SJSA1 (cell line): ENCODE measurements around the gene NANOG. TPM values are rescaled to one million over a fixed set of nuclear protein-coding genes. Genes with fewer than 3 reads are reported as not detected.
"Not testable (repeated sequence)": the region's sequence is repeated elsewhere in the genome, so short reads cannot be mapped to it uniquely, and the experiment has no call there.

Source experiments
- DNase-seq, 2 experiments: peaks; one replicate each; pipeline ENCODE4 v3.0.0-alpha.2; 2015 to 2020; ENCODE audit warnings: low spot score in 2 of 2, low read depth in 1 of 2
- H3K27ac ChIP-seq: fragments of 250-450 bp; sonication (Bioruptor Pico); 2 replicates; pipeline ENCODE4 v1.5.1; 2020; ENCODE audit warnings: mild to moderate bottlenecking, moderate library complexity
- H3K27me3 ChIP-seq: fragments of 250-450 bp; sonication (Bioruptor Pico); replicated peaks from 2 replicates; pipeline ENCODE4 v1.5.1; 2020; ENCODE audit warnings: mild to moderate bottlenecking, moderate library complexity
- H3K36me3 ChIP-seq: fragments of 250-450 bp; sonication (Bioruptor Pico); 2 replicates; pipeline ENCODE4 v1.5.1; 2020; ENCODE audit warnings: mild to moderate bottlenecking
- H3K4me1 ChIP-seq: fragments of 250-450 bp; sonication (Bioruptor Pico); replicated peaks from 2 replicates; pipeline ENCODE4 v1.6.1; 2021; ENCODE audit warnings: mild to moderate bottlenecking
- H3K4me3 ChIP-seq: fragments of 250-450 bp; sonication (Bioruptor Pico); 2 replicates; pipeline ENCODE4 v1.5.1; 2020; ENCODE audit warnings: mild to moderate bottlenecking
- H3K9me3 ChIP-seq: fragments of 250-450 bp; sonication (Bioruptor Pico); replicated peaks from 2 replicates; pipeline ENCODE4 v1.5.1; 2020; ENCODE audit warnings: mild to moderate bottlenecking
- total RNA-seq: library from RNA; depleted of rRNA; stranded (reverse); fragments of >200 nt; shearing (Covaris generic); gene quantifications from 2 replicates; pipeline ENCODE4 v1.2.3, GENCODE V29; 2014

The NANOG gene
- total RNA-seq, 1 experiment from 2014 or later, result not detected

DNA sequence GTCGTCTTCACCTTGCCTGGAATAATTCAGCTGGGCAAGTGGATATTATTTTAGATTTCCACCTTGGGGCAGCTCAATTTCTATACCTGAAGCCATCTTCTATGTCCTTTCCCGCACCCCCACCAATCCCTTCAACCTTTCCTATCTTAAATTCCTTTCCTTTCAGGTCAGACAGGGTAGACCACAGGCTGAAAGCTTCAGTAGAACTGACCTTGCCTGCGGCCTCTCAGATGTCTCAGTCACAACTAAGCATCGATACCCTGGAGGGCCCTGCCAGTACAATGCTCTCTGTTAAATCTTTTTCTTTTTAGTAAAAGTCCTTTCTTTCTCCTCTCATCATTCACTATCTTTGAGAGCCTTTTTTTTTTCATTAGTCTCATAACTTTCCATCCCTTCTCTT is 44.6 kb downstream of the NANOG start:
- H3K4me3 ChIP-seq, result no peak overlapping the region
- H3K36me3 ChIP-seq, result no peaks in the 10 kb centered on the region
- DNase-seq, result no peak
- no peaks in the 10 kb centered on the region for H3K27me3 ChIP-seq
- no peaks in the 10 kb centered on the region for H3K4me1 ChIP-seq
- H3K9me3 ChIP-seq, result no peaks in the 10 kb centered on the region
- H3K27ac ChIP-seq, result no peak overlapping the region

DNA sequence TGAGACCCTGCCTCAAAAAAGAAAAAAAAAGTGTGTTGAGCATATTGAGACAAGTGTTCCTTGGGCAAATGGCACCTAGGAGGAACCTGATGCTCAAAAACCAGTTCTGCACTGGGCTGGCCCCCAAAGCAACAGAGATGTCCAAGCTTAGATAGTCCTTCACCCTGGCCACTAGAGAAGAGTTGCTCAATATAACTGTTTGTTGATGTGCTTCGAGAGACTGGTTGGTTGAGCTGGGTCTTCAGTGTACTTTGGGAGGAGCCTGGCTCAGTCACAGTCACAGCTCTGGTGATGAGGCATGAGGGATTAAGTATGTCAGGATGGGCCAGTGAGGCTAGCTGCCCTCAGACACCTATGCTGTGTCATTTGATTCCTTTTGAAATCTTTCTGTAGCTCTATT is 45.5 kb downstream of the NANOG start:
- Histone ChIP-seq H3K27me3 (no peaks in the 10 kb centered on the region), H3K4me3 (no peak overlapping the region), H3K27ac (no peak overlapping the region), H3K9me3 (no peaks in the 10 kb centered on the region), H3K4me1 (no peaks in the 10 kb centered on the region), H3K36me3 (no peaks in the 10 kb centered on the region)
- DNase-seq, result no peak

DNA sequence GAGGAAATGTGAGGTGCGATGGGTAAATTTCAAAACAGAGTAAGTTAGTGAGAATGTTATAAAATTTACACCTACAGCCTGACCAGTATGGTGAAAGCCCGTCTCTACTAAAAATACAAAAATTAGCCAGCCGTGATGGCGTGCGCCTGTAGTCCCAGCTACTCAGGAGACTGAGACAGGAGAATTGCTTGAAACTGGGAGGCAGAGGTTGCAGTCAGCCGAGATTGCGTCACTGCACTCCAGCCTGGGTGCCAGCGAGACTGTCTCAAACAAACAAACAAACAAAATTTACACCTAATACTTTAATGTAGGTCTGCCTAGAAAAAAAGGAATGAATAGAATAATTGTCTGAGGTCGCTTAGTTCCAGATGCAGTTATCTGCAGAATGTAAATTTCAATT is 45.9 kb downstream of the NANOG start:
- Histone ChIP-seq H3K9me3 (no peaks in the 10 kb centered on the region), H3K4me1 (no peaks in the 10 kb centered on the region), H3K36me3 (no peaks in the 10 kb centered on the region), H3K27ac (no peak overlapping the region), H3K27me3 (no peaks in the 10 kb centered on the region), H3K4me3 (no peak overlapping the region)
- DNase-seq, result no peak

DNA sequence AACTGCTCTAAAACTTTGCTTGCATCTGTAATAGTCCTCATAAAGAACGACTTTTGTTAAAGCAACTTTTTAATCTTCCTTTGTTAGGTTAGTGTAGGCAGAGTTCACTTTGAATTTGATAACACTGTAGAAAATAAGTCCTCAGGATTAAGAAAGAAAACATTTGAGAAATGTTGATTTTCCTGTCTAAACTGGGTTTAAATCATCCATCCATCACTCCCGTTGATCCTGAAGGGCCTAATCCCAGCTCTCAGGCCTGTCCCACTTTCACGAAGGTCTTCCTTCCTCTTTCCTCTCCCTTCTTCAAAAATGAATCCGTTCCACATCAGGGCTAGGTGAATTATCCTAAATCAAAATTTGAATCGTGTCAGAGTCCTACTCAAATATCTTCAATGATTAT is 46.6 kb downstream of the NANOG start:
- Histone ChIP-seq H3K36me3 (no peaks in the 10 kb centered on the region), H3K9me3 (no peaks in the 10 kb centered on the region), H3K27me3 (no peaks in the 10 kb centered on the region), H3K4me3 (no peak overlapping the region), H3K4me1 (no peaks in the 10 kb centered on the region), H3K27ac (no peak overlapping the region)
- DNase-seq, result no peak

DNA sequence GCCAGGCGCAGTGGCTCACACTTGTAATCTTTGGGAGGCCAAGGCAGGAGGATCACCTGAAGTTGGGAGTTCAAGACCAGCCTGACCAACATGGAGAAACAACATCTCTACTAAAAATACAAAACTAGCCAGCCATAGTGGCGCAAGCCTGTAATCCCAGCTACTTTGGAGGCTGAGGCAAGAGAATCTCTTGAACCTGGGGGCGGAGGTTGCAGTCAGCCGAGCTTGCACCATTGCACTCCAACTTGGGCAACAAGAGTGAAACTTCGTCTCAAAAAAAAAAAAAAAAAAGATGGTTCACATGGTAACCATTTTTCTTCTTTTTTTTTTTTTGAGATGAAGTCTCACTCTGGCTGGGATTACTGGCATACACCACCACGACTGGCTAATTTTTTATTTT is 48.2 kb downstream of the NANOG start:
- no peak overlapping the region for H3K4me3 ChIP-seq
- H3K27ac ChIP-seq, result no peak overlapping the region
- H3K27me3 ChIP-seq, result no peaks in the 10 kb centered on the region
- DNase-seq, result no peak
- no peaks in the 10 kb centered on the region for H3K36me3 ChIP-seq
- no peaks in the 10 kb centered on the region for H3K9me3 ChIP-seq
- no peaks in the 10 kb centered on the region for H3K4me1 ChIP-seq

DNA sequence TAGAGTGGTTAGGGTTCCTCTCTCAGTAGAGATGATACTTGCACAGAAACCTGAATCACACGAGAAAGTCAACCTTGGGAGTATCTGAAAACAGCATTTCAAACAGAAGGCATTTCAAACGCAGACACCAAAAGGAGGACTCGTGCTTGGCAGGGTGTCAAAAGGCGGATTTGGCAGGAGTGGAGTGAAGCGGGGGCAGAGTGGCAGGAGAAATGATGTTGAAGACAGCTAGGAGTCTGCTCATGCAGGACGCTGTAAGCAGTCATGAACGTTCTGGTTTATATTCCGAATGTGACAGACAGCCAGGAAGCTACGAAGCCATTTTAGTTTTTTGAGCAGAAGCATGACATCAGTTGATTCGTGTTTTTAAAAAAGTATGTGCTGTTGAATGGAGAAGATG is 50.0 kb downstream of the NANOG start:
- DNase-seq, H3K9me3 ChIP-seq, H3K36me3 ChIP-seq, H3K27ac ChIP-seq, H3K4me3 ChIP-seq, H3K4me1 ChIP-seq, H3K27me3 ChIP-seq: not testable (repeated sequence)

DNA sequence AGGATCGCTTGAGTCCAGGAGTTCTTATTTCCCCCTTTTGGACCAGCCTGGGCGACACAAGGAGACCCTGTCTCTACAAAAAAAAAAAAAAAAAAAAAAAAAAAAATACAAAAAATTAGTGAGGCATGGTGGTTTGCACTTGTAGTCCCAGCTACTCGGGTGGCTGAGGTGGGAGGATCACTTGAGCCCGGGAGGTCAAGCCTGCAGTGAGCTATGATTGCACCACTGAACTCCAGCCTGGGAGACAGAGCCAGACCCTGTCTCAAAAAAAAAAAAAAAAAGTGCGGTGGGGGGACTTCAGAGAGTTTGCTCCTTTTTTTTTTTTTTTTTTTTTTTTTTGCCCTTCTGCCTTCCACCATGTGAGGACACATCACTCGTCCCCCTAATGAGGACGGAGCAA is 50.6 kb downstream of the NANOG start:
- H3K9me3 ChIP-seq, H3K4me3 ChIP-seq, H3K36me3 ChIP-seq, H3K4me1 ChIP-seq, H3K27me3 ChIP-seq, DNase-seq, H3K27ac ChIP-seq: not testable (repeated sequence)

DNA sequence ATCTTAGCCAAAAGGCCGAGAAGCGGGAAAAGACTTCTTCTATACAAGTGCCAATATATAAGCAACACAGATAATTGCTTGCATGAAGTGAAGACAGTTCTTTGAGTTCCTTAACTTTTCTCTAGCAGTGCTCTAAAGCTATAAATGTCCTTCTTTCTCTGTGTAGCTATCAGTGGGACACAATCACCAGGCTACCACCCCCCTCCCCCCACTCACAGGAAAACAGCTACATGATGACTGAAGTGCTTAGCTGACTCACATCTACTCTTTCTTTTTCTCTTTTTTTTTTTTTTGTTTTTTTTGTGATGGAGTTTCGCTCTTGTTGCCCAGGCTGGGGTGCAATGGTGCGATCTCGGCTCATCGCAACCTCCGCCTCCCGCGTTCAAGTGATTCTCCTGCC is 53.2 kb downstream of the NANOG start:
- not testable (repeated sequence) for H3K4me1 ChIP-seq, H3K9me3 ChIP-seq, DNase-seq, H3K4me3 ChIP-seq, H3K27me3 ChIP-seq, H3K36me3 ChIP-seq, H3K27ac ChIP-seq

DNA sequence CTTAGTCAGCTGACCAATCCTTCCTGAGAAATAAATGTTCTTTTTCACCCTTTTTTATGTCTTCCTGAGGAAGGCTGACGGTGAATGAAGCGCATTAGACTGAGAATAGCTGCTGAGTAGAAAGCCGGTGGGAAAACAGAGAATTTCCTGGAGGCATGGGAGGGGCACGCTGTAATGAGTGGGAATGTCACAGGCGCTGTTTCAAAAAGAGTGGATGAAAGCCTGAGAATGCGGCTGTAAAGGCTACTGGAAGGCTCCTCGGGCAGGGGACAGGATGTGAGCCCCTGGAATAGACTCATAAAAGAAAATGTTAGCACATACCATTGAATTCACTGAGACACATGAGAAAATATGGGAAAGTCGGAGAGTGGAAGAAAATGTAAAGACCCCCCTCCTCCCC is 53.9 kb downstream of the NANOG start:
- H3K27me3 ChIP-seq, H3K4me1 ChIP-seq, DNase-seq, H3K27ac ChIP-seq, H3K9me3 ChIP-seq, H3K36me3 ChIP-seq, H3K4me3 ChIP-seq: not testable (repeated sequence)

DNA sequence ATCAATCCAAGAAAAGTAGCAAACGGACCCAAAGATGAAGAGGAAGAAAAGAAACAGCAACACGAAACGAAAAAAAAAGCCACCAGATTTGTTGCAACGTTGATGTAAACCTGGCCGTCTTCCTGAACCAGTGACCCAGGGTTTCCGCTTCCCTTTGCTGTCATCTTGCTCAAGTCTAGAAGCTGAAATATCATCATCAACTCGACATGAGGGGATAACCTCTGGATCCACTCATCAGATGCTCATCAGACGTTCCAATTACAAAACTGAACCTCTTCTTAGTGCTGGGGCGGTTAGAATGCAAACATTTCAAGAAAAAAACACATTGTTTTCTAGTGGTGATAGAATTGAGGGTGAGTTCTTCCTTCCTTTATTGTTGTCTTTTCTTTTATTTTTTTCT is 54.4 kb downstream of the NANOG start:
- H3K36me3 ChIP-seq, H3K27me3 ChIP-seq, H3K9me3 ChIP-seq, H3K4me1 ChIP-seq, H3K27ac ChIP-seq, H3K4me3 ChIP-seq, DNase-seq: not testable (repeated sequence)

DNA sequence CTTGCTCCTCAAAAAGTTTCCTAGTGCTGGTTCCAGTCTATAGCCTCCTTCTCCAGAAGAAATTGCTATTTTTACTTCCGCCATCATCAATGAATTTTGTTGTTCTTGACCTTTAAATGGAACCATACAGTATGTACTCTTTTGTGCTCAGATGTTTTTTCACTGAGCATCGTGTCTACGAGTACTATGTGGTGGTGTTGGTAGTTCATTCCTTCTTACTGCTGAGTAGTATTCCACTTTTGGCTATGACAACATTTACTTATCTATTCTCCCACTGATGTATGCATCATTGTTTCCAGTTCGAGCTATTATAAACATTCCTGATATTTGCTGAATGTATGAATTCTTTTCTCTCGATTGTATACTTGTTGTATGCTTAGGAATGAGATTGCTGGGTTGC is 54.9 kb downstream of the NANOG start:
- Histone ChIP-seq H3K4me3 (no peak overlapping the region), H3K4me1 (no peaks in the 10 kb centered on the region), H3K9me3 (no peaks in the 10 kb centered on the region), H3K27ac (no peak overlapping the region), H3K27me3 (no peaks in the 10 kb centered on the region), H3K36me3 (no peaks in the 10 kb centered on the region)
- DNase-seq, result no peak

DNA sequence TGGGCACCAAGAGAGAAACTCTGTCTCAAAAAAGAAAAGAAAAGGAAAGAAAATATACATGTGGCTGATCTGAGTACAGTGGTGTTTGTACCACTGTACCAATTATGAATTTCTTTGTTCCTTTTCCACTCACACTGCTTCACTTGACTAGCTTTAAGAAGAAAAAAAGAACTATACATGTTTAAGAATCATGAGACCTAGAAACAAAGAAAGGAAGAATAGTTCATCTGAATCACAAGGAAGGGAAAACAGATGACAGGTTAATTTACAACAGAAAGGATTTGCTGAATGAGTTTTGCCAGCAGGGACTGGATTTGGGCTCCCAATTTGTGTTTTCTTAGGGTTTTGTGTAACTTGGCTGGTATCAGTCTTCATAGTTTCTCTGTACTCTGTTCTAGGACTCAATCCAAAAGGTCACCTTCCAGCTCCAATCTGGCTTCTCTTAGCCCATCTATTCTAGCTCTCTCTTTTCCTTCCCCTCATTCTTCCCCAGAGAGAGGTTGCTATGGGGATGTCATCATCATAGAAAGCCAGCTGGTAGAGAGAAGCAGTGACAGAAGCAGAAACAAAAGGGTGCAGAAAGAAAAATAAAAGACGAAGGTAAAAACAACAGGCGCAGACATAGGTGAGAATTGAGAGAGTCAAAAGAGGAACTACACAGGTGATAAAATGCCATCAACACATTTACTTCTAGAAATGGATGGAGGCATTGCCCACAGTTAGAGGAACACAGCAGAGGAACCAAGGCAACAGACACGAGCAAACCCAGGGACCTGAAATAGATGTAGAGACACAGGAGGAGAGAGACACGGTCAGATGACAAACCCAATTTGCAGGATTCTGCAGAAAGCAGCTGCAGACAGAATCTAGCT is 58.3 kb downstream of the NANOG start:
- not testable (repeated sequence) for H3K4me3 ChIP-seq, H3K27ac ChIP-seq, H3K36me3 ChIP-seq, H3K9me3 ChIP-seq, H3K27me3 ChIP-seq, DNase-seq, H3K4me1 ChIP-seq

DNA sequence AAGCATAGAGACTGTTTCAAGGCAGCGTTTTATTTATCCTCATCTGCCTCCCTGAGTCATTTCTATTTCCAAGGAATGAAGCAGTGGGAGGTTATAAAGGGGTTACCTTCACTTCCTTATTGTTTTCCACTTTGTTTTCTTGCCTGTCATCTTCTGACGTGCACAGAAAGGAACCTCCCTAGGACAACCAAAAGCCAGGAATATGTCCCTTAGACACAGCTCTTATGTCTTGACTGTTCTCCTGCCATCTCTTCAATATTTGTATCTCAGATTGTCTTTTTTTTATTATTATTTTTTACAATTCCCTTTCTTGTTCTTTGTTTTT is 58.9 kb downstream of the NANOG start:
- not testable (repeated sequence) for H3K27me3 ChIP-seq, H3K4me3 ChIP-seq, H3K27ac ChIP-seq, H3K4me1 ChIP-seq, H3K36me3 ChIP-seq, DNase-seq, H3K9me3 ChIP-seq
